Ecto neural progenitor cell (in vitro differentiated cells): ENCODE results near the gene LCP2.
A peak's percentile ranks its signal among the peaks of the same experiment; 100 is the strongest.
"Not testable (repeated sequence)": the region's sequence is repeated elsewhere in the genome, so short reads cannot be mapped to it uniquely, and the experiment has no call there.

Experiments
- DNase-seq: peaks from one replicate; pipeline ENCODE4 v3.0.0-alpha.2; 2018; ENCODE audit warnings: low spot score

Gene LCP2

DNA sequence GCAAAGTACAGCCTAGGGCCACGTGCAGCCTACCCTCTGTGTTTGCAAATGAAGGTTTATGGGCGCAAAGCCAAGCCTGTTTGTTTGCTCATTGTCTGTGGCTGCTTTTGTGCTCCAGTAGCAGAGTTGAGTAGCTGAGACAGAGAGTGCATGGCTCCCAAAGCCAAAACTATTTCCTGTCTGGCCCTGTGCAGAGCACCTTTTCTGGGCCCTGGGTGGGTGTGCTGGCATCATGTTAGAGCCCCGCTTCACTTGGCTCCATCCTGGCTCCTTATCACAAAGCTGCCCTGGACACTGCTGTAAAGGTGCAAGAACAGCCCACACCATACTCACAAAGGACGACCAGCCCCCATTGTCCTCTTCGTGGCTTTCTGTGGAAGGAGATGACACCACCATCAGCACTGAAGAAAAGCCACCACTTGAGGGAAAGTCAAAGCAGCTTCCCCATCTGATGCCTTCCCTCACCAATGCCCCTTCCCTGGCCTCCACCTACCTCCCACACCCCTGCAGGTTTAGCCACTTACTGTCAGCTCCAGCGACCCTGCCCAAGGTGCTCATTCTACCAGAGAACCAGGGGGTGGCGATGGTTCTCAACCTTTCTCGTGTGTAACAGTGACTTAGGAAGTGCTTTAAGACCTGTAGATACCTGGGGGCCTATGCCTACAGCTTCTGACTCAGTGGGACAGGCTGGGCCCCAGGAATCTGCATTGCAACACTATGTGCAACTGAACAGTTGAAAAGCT, 23.4 kb downstream of the LCP2 start:
- no peak for DNase-seq

GRCh38 chr5:170270293-170271069, 27.1 kb downstream of the LCP2 start:
- DNase-seq, result no peak

DNA sequence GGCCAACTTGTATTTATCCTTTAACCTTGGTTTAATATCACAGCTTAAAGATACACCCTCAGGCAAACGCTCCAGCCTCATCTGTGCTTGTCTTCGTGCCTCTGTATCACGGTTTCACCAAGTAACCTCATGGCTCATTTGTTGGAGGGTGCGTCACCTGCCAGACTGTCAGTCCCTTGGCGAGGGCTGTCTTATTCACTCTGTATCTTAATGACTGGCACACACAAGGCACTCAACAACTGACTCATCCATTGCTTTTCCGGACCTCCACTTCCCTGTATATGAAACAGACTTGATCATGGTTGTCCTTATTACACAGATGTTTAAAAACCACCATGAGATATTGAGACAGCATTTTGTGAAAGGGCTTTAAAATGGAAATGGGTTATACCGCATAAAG, 28.0 kb downstream of the LCP2 start:
- DNase-seq, result no peak

- no peak for DNase-seq
Observed at GRCh38 chr5:170268884-170269283, 28.7 kb downstream of the LCP2 start.

GRCh38 chr5:170268153-170268689, 29.4 kb downstream of the LCP2 start:
- no peak for DNase-seq

DNA sequence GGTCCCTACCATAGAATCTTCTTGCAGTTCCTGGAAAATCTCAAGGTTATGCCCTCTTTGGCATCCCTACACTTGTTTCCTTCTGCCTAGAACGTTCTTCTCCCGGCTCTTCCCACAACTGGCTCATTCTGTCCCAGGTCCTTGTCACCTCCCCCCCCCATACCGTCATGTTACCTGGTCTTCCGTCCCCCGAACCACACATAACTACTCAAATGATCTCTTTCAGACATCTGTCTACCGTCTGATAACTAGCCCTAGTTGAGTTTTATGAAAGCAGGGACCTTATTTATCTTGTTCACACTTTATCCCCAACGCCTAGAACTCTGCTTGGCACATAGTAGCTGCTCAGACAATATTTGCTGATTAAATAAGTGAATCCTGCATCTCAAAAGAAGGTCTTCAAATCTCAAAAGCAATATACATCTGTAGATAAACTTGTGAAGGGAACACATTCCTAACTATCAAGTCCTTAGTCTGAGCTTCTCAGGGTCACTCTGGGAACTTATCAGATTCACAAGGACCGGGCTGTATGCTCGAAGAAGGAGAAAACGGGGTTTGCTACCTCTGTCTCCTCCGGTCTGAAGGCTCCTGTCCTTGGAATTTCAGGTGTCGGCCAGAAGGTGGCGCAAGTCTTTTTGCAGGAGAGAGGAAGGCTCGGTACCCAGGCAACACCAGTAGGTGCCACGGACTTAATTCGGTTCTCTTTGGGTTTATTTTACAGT, 30.0 kb downstream of the LCP2 start:
- DNase-seq, result peak; percentile 78

DNA sequence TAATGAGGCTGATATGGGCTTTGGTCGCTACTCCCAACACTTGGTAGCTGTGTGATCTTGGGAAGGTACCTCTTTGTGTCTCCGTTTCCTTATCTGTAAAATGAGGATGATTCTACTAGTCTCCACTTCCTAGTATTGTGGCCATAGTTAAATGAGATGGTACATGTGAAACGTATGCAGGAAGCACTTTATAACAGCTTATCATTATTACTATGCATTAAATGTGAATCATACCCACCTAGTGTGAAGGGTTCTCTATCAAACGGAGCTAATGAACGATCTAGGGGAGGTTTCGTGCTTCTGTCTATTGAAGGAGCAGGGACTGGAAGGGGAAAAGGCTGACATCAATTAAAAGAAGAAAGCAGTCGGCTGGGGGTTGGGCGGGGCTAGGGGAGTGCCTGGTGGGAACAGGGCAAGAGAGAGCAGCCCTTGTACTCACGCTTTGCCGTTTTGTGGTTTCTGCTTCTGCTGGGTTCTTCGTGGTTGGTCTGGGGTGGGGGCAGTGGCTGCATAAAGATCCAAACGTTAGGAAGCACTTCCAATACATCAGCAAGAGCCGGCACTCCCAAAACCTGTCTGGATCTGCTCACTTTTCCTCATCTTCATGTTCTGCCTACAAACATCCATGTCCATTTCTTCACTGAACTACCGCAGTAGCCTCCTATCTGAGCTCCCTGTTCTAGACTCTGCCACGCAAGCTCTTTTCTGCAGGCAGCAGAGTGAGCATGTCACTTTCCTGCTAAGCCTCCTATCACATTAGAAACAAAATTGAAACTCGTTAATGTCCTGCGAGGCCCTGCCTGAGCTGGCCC, 30.8 kb downstream of the LCP2 start:
- no peak for DNase-seq

DNA sequence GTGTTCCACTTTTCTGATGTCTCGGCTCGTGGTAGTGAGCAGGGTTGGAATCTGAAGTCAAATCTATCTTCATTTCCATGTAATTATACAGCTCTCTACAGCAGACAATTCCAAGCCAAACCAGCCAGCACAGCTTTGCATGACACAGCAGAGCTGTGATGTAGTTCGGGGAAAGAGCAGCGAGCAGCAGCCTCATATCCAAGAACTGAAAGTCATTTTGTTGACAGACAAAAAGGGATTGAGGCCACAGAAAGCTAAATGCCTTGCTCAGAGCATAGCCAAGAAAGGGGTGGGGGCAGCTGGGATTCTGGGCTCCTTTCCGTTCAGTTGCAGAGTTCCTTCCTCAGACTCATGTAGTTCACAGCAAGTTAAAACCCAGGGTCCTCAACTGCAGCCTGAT, 32.1 kb downstream of the LCP2 start:
- DNase-seq, result no peak

DNA sequence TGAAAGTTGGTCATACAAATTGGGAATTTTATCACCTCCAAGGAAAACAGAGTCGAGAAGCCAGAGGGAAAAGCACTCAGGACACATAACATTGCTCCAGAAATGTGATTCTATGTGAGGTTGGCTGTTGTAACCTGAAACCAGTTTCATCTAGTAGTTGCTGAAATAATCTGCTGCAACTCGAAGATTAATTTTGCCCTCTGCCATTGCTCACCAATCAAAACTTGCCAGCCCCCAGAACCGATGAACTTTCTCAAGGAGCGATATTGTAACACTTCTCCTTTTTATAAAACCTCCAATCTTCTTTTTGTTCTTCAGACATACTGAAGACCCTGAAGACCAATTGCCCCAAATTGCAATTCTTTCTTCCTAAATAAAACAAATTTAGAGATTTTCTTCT, 33.7 kb downstream of the LCP2 start:
- DNase-seq, result peak; percentile 4

GRCh38 chr5:170262061-170263045, 35.2 kb downstream of the LCP2 start:
- DNase-seq, result no peak

DNA sequence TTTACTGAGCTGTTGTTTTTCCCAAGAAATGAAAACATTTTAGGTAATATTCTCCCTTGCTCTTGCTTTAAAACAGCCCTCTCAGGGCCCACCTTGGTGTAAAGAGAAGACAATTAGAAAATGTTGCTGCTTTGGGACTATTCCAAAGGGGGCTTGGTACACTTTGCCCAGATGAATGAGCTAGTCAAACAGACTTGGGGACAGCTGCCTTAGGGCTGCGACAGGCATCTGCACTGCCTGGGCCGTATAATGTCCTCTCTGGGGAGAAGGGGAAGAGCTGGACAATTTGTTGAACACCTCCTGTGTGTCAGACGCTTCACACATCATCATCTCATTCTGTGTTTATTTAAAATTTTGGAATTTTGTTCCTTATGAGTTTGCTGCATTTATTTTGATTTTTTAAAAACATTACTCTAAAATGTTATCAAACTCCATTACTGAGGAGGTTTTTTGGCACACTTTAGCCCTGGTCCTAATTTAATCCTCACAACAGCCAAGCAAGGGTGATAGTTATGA, 36.0 kb downstream of the LCP2 start:
- DNase-seq, result no peak

GRCh38 chr5:170257370-170257769, 40.2 kb downstream of the LCP2 start:
- DNase-seq, result no peak

GRCh38 chr5:170256571-170256970, 41.0 kb downstream of the LCP2 start:
- DNase-seq, result no peak

GRCh38 chr5:170254056-170254455, 43.5 kb downstream of the LCP2 start:
- DNase-seq, result no peak

GRCh38 chr5:170252720-170253350, 44.7 kb downstream of the LCP2 start:
- DNase-seq, result no peak

DNA sequence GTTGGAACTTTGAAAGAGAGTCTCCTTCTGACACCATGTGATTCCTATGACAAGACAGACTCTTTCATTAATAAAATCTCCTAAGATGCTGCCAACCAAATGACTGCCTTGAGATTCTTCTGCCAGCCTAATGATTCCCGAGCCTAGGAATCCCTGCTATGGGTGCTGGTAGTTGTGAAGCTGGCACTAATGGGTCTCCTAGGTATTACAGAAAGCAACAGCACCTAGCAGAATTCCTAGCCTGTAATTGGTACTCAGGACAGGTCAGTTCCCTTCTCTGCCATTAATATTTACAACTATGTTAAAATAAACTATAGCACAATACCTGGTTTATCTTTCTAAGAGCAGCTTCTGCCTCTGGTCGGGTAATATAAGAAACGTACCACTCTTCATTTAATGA, 45.5 kb downstream of the LCP2 start:
- no peak for DNase-seq

GRCh38 chr5:170251462-170251861, 46.1 kb downstream of the LCP2 start:
- DNase-seq, result no peak

DNA sequence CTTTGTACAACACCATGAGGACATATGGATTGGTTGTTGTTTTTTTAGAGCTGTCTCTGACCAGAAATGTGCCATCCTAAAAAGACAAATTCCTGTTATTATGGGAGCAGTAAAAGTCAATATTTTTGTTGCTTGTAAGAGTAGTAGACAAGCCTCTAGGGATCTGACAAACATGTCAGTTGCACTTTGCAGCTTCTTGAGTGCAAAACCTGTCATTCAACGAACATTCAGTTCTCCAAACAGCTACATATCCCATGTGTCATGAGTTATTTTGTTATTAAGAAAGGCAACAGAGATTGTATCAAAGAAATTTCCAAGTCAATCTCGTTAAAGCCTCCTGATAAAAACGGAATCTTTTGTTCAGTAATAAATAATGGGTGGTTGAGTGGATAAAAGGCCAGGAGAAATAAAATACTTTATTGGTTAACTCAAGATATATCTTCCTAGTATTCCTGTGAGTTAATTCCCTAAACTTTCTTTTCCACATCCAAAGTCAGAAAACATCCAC, 46.7 kb downstream of the LCP2 start:
- no peak for DNase-seq

GRCh38 chr5:170249355-170249754, 48.2 kb downstream of the LCP2 start:
- DNase-seq, result no peak

- DNase-seq, result not testable (repeated sequence)
Observed at GRCh38 chr5:170248931-170249227, 48.7 kb downstream of the LCP2 start.
